ENCODE measurements around the gene AK8.

DNA sequence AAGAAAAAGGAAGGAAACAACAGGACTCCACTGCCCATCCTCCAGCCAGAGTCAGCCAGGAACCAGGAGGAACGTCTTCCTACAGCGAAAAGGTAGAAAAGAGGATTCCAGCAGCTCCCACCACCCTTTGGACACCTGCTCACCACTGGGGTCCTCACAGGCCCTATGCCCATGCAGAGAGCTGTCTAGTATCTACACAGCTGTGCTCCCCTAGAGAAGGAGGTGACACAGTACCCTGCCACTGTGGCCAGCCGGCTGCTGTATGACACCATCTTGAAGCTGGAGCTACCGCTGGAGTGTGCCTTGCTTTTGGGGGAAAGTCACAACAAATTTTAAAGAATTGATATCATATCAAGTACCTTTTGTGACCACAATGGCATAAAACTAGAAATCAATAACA lies 115.2 kb downstream of the AK8 start:
- no peak for TF ChIP-seq POLR2A (IDR thresholded peaks at IDR 0.05)
- TF ChIP-seq, protein P1, sequence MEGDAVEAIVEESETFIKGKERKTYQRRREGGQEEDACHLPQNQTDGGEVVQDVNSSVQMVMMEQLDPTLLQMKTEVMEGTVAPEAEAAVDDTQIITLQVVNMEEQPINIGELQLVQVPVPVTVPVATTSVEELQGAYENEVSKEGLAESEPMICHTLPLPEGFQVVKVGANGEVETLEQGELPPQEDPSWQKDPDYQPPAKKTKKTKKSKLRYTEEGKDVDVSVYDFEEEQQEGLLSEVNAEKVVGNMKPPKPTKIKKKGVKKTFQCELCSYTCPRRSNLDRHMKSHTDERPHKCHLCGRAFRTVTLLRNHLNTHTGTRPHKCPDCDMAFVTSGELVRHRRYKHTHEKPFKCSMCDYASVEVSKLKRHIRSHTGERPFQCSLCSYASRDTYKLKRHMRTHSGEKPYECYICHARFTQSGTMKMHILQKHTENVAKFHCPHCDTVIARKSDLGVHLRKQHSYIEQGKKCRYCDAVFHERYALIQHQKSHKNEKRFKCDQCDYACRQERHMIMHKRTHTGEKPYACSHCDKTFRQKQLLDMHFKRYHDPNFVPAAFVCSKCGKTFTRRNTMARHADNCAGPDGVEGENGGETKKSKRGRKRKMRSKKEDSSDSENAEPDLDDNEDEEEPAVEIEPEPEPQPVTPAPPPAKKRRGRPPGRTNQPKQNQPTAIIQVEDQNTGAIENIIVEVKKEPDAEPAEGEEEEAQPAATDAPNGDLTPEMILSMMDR (IDR thresholded peaks at IDR 0.05) = no peak
